ENCODE data around the gene KRTAP4-9. TPM values are rescaled to one million over a fixed set of nuclear protein-coding genes. Genes with fewer than 3 reads are reported as not detected.
"Not testable (repeated sequence)": the region's sequence is repeated elsewhere in the genome, so short reads cannot be mapped to it uniquely, and the experiment has no call there.

KRTAP4-9 gene
- total and polyA plus RNA-seq, 9 of the 15 experiments (the other 6 are each of a cell fraction or from before 2014, with no cell fraction given) = not detected

DNA sequence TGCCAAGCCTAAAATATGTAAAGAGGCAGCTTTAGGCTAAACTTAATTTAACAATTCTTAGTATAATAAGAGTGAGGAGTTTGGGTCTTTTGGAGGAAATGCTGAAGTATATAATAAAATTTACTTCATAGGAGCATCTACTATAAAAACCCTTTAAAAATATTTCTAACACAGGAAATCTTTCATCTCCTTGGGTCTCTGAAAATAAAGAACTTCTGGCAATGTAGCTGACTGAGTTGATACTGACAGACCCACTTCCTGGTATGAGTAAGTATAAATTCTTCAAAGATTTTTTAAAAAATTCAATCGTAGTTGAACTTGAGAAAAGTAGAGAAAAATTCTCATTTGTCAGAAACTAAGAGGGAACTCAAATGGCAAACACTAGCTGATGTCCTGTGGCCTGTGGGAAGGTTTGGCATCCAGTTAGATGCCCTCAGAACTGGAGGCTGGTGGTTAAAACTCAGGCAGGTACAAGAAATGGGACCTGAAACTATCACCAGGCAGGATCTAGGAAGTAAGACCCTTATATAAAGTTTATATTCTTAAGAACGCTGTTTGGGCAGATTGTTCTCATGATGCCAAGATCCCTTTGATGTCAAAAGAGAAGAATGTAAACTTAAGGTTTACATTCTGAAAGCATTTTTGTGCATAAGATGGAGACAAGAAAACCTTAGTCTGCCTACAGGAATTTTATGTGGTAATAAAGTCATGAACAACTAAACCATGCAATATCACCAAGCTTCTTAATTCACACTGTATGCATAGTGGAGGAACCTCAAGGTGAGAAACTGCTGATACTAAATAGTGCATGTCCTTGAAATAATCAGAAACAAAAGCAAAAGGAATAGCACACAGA lies 28.9 kb downstream of the KRTAP4-9 start (continued):
- TF ChIP-seq, protein P1, sequence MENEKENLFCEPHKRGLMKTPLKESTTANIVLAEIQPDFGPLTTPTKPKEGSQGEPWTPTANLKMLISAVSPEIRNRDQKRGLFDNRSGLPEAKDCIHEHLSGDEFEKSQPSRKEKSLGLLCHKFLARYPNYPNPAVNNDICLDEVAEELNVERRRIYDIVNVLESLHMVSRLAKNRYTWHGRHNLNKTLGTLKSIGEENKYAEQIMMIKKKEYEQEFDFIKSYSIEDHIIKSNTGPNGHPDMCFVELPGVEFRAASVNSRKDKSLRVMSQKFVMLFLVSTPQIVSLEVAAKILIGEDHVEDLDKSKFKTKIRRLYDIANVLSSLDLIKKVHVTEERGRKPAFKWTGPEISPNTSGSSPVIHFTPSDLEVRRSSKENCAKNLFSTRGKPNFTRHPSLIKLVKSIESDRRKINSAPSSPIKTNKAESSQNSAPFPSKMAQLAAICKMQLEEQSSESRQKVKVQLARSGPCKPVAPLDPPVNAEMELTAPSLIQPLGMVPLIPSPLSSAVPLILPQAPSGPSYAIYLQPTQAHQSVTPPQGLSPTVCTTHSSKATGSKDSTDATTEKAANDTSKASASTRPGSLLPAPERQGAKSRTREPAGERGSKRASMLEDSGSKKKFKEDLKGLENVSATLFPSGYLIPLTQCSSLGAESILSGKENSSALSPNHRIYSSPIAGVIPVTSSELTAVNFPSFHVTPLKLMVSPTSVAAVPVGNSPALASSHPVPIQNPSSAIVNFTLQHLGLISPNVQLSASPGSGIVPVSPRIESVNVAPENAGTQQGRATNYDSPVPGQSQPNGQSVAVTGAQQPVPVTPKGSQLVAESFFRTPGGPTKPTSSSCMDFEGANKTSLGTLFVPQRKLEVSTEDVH (IDR thresholded peaks at IDR 0.05; ENCODE audit: low read depth, partially characterized antibody) = no peak
- TF ChIP-seq, protein P2, sequence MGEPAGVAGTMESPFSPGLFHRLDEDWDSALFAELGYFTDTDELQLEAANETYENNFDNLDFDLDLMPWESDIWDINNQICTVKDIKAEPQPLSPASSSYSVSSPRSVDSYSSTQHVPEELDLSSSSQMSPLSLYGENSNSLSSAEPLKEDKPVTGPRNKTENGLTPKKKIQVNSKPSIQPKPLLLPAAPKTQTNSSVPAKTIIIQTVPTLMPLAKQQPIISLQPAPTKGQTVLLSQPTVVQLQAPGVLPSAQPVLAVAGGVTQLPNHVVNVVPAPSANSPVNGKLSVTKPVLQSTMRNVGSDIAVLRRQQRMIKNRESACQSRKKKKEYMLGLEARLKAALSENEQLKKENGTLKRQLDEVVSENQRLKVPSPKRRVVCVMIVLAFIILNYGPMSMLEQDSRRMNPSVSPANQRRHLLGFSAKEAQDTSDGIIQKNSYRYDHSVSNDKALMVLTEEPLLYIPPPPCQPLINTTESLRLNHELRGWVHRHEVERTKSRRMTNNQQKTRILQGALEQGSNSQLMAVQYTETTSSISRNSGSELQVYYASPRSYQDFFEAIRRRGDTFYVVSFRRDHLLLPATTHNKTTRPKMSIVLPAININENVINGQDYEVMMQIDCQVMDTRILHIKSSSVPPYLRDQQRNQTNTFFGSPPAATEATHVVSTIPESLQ (CRISPR knock-in tag; IDR thresholded peaks at IDR 0.05) = no peak
- TF ChIP-seq ZBTB7A (IDR thresholded peaks at IDR 0.05; ENCODE audit: borderline replicate concordance, control insufficient read depth, low read depth, low read length) (no peak), MTF1 (CRISPR knock-in tag; IDR thresholded peaks at IDR 0.05; ENCODE audit: borderline replicate concordance) (no peak), ESRRB (CRISPR knock-in tag; IDR thresholded peaks at IDR 0.05; ENCODE audit: borderline replicate concordance) (no peak), ZNF436 (CRISPR knock-in tag; IDR thresholded peaks at IDR 0.05) (no peak), MED1 (CRISPR knock-in tag; IDR thresholded peaks at IDR 0.05; ENCODE audit: borderline replicate concordance) (no peak), JUNB (CRISPR knock-in tag; conservative IDR thresholded peaks at IDR 0.05) (no peak)
- TF ChIP-seq, protein P3, sequence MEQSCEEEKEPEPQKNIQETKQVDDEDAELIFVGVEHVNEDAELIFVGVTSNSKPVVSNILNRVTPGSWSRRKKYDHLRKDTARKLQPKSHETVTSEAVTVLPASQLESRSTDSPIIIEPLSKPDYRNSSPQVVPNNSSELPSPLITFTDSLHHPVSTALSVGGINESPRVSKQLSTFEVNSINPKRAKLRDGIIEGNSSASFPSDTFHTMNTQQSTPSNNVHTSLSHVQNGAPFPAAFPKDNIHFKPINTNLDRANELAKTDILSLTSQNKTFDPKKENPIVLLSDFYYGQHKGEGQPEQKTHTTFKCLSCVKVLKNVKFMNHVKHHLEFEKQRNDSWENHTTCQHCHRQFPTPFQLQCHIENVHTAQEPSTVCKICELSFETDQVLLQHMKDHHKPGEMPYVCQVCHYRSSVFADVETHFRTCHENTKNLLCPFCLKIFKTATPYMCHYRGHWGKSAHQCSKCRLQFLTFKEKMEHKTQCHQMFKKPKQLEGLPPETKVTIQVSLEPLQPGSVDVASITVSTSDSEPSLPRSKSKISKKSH (CRISPR knock-in tag; IDR thresholded peaks at IDR 0.05) = no peak
- TF ChIP-seq, protein P4, sequence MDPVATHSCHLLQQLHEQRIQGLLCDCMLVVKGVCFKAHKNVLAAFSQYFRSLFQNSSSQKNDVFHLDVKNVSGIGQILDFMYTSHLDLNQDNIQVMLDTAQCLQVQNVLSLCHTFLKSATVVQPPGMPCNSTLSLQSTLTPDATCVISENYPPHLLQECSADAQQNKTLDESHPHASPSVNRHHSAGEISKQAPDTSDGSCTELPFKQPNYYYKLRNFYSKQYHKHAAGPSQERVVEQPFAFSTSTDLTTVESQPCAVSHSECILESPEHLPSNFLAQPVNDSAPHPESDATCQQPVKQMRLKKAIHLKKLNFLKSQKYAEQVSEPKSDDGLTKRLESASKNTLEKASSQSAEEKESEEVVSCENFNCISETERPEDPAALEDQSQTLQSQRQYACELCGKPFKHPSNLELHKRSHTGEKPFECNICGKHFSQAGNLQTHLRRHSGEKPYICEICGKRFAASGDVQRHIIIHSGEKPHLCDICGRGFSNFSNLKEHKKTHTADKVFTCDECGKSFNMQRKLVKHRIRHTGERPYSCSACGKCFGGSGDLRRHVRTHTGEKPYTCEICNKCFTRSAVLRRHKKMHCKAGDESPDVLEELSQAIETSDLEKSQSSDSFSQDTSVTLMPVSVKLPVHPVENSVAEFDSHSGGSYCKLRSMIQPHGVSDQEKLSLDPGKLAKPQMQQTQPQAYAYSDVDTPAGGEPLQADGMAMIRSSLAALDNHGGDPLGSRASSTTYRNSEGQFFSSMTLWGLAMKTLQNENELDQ (CRISPR knock-in tag; IDR thresholded peaks at IDR 0.05; ENCODE audit: borderline replicate concordance) = no peak

DNA sequence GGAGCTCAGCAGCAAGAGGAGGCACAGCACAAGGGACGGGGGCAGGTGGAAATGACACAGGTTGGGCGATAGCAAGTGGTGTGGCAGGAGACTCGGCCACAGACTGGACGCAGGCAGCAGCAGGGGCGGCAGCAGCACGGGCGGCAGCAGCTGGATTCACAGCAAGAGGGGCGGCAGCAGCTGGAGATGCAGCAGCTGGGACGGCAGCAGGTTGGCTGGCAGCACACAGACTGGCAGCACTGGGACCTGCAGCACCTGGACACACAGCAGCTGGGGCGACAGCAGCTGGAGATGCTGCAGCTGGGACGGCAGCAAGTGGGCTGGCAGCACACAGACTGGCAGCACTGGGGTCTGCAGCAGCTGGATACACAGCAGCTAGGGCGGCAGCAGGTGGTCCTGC lies 34.7 kb downstream of the KRTAP4-9 start:
- H3K27me3 ChIP-seq (ENCODE audit: control insufficient read depth in 2 of 2, insufficient read depth in 2 of 2, low read length in 2 of 2); H4K20me1 ChIP-seq (replicated peaks; ENCODE audit: control insufficient read depth, insufficient read depth, low read length); H3K4me2 ChIP-seq (ENCODE audit: insufficient read depth, low read length); H3K4me3 ChIP-seq; H3K36me3 ChIP-seq (ENCODE audit: control insufficient read depth, insufficient read depth, low read length); H3K27ac ChIP-seq (ENCODE audit: extremely low read depth, low read depth, low read length); CTCF ChIA-PET (ENCODE audit: low intra/inter-chr PET ratio); H3K9ac ChIP-seq (ENCODE audit: insufficient read depth in 1 of 2, low read depth in 2 of 2, low read length in 2 of 2); H3K9me1 ChIP-seq (ENCODE audit: control insufficient read depth, insufficient read depth, low read length); BruUV-seq (replicated peaks); H3K4me1 ChIP-seq (replicated peaks in 1 of 2; ENCODE audit: control insufficient read depth in 2 of 2, insufficient read depth in 2 of 2, low read length in 2 of 2); ATAC-seq; DNase-seq (ENCODE audit: extremely low read depth in 1 of 4, low spot score in 3 of 4); H3K9me3 ChIP-seq (replicated peaks; ENCODE audit: control insufficient read depth, insufficient read depth, low read depth, low read length); H2AFZ ChIP-seq (ENCODE audit: low read depth, low read length); FAIRE-seq; intact Hi-C loops (cut with micrococcal nuclease); H3K79me2 ChIP-seq (ENCODE audit: control insufficient read depth, insufficient read depth, low read length); in situ Hi-C loops (cut with MboI): not testable (repeated sequence)
- WGBS (ENCODE audit: insufficient coverage, low coverage, missing lambda C conversion rate) = 1% methylated on average over 12 of the region's 12 CpGs
- POLR2A ChIA-PET = interaction anchor here (1.0 kb wide), 1 partner anchor 28 kb away, joined by 3 read pairs; no protein-coding TSS in a partner anchor
